MCF 10A (cell line): ENCODE data around the gene VARS1. TPM values are rescaled to one million over a fixed set of nuclear protein-coding genes. Genes with fewer than 3 reads are reported as not detected.
A peak's percentile ranks its signal among the peaks of the same experiment; 100 is the strongest.

Experiments
- BruUV-seq: library from RNA; stranded (reverse); fragments of 400-500 nt; replicated peaks from 2 replicates; lab custom pipeline; 2021; lab: Mats Ljungman, UMichigan
- CTCF ChIA-PET: fragments of 300-600 bp; sonication (Branson Sonifier 250); formaldehyde crosslinking; extraction: SDS; loops from one replicate; lab custom pipeline; 2021; ENCODE audit warnings: antibody characterized with exemption, inconsistent platforms; lab: Yijun Ruan, JAX
- POLR2A ChIA-PET: fragments of 300-600, 350-650 bp; sonication (Branson Sonifier 250); formaldehyde crosslinking; extraction: SDS; loops from one replicate; lab custom pipeline; 2020; ENCODE audit warnings: antibody characterized with exemption, inconsistent platforms; lab: Yijun Ruan, JAX
- DNase-seq: peaks from one replicate; pipeline ENCODE4 v3.0.0-alpha.2; 2018; ENCODE audit not compliant: unreplicated experiment
- H3K27ac Mint-ChIP-seq: one replicate; pipeline ENCODE4 v1.8.0; 2022; ENCODE audit warnings: mild to moderate bottlenecking, low read depth, mixed read lengths; ENCODE audit not compliant: unreplicated experiment
- H3K27me3 Mint-ChIP-seq: one replicate; pipeline ENCODE4 v1.8.0; 2022; ENCODE audit warnings: mixed read lengths; ENCODE audit not compliant: insufficient read depth, unreplicated experiment
- H3K36me3 Mint-ChIP-seq: one replicate; pipeline ENCODE4 v1.8.0; 2022; ENCODE audit warnings: mild to moderate bottlenecking, moderate library complexity, mixed read lengths; ENCODE audit not compliant: insufficient read depth, unreplicated experiment
- H3K4me1 Mint-ChIP-seq: one replicate; pipeline ENCODE4 v1.8.0; 2022; ENCODE audit warnings: mixed read lengths; ENCODE audit not compliant: insufficient read depth, unreplicated experiment
- H3K4me3 Mint-ChIP-seq: one replicate; pipeline ENCODE4 v1.8.0; 2022; ENCODE audit warnings: mild to moderate bottlenecking, moderate library complexity, mixed read lengths; ENCODE audit not compliant: unreplicated experiment
- H3K9me3 Mint-ChIP-seq: one replicate; pipeline ENCODE4 v1.8.0; 2022; ENCODE audit warnings: mixed read lengths; ENCODE audit not compliant: unreplicated experiment
- CTCF ChIP-seq: fragments of 200-600 bp; IDR thresholded peaks from one replicate; pipeline ENCODE4 v1.8.0; 2022; ENCODE audit warnings: antibody characterized with exemption, mild to moderate bottlenecking; ENCODE audit not compliant: unreplicated experiment
- intact Hi-C: fragments of 100-400 bp; cut with micrococcal nuclease; formaldehyde crosslinking; loops from 2 replicates; pipeline ENCODE4 v1.14.1; 2022
- total RNA-seq: library from RNA; stranded (reverse); gene quantifications from 2 replicates; pipeline ENCODE4 v1.2.3, GENCODE V29; 2022

The VARS1 gene
- total RNA-seq, 1 experiment from 2014 or later, result 200 TPM

GRCh38 chr6:31760790-31761189 is 34.8 kb downstream of the VARS1 start:
- no TSS peak for BruUV-seq
- peaks cover 4% of the 10 kb centered on the region for H3K36me3 Mint-ChIP-seq
- H3K27ac Mint-ChIP-seq, result no peak overlapping the region
- ChIA-PET POLR2A (no interaction called here), CTCF (no interaction called here)
- DNase-seq, result no peak
- no peaks in the 10 kb centered on the region for H3K9me3 Mint-ChIP-seq
- H3K4me3 Mint-ChIP-seq, result no peak overlapping the region
- no peak for TF ChIP-seq CTCF
- no peaks in the 10 kb centered on the region for H3K4me1 Mint-ChIP-seq
- intact Hi-C loops, result no loop called here
- H3K27me3 Mint-ChIP-seq, result no peaks in the 10 kb centered on the region

GRCh38 chr6:31758281-31758680 is 37.3 kb downstream of the VARS1 start:
- Mint-ChIP-seq H3K27me3 (no peaks in the 10 kb centered on the region), H3K9me3 (no peaks in the 10 kb centered on the region), H3K36me3 (peaks cover 4% of the 10 kb centered on the region), H3K27ac (no peak overlapping the region), H3K4me3 (no peak overlapping the region), H3K4me1 (no peaks in the 10 kb centered on the region)
- DNase-seq, result no peak
- no TSS peak for BruUV-seq
- CTCF ChIA-PET, result interaction anchor here (3.0 kb wide), 1 partner anchor 11 kb away, joined by 15 read pairs; no protein-coding TSS in a partner anchor
- intact Hi-C loops, result no loop called here
- POLR2A ChIA-PET, result interaction anchor here (0.5 to 1.7 kb wide), 5 partner anchors 15 to 1611 kb away, joined by 3 to 4 read pairs (median 4); no protein-coding TSS in a partner anchor
- TF ChIP-seq CTCF, result no peak

- Mint-ChIP-seq H3K36me3 (peaks cover 8% of the 10 kb centered on the region), H3K4me3 (no peak overlapping the region), H3K27me3 (no peaks in the 10 kb centered on the region), H3K9me3 (no peaks in the 10 kb centered on the region), H3K27ac (no peak overlapping the region), H3K4me1 (peaks cover 10% of the 10 kb centered on the region)
- no TSS peak for BruUV-seq
- intact Hi-C loops, result no loop called here
- CTCF ChIA-PET, result interaction anchor here (0.6 to 2.6 kb wide), 2 partner anchors 17 to 58 kb away, joined by 3 to 8 read pairs; no protein-coding TSS in a partner anchor
- POLR2A ChIA-PET, result interaction anchor here (0.5 to 2.5 kb wide), 15 partner anchors 11 to 1372 kb away, joined by 3 to 13 read pairs (median 3); partner anchors contain the start of genes CLIC1, GPANK1, HSPA1B and LSM2
- TF ChIP-seq CTCF, result no peak
- DNase-seq, result peak; percentile 60
Observed at GRCh38 chr6:31752739-31753319, 42.7 kb downstream of the VARS1 start.

GRCh38 chr6:31750411-31751022 is 45.0 kb downstream of the VARS1 start:
- Mint-ChIP-seq H3K36me3 (peaks cover 7% of the 10 kb centered on the region), H3K27me3 (no peaks in the 10 kb centered on the region), H3K9me3 (no peaks in the 10 kb centered on the region), H3K27ac (no peak overlapping the region), H3K4me3 (no peak overlapping the region), H3K4me1 (peaks cover 10% of the 10 kb centered on the region)
- intact Hi-C loops, result no loop called here
- ChIA-PET CTCF (interaction anchor here (0.6 to 2.6 kb wide), 3 partner anchors 19 to 98 kb away, joined by 4 to 8 read pairs (median 4); partner anchors contain the start of gene BAG6), POLR2A (interaction anchor here (0.6 to 1.5 kb wide), 2 partner anchors 11 to 438 kb away, joined by 3 to 8 read pairs; partner anchors contain the start of gene MSH5)
- BruUV-seq, result no TSS peak
- no peak for DNase-seq
- TF ChIP-seq CTCF, result no peak
